ENCODE data around the gene TUBA1A.
"Not testable (repeated sequence)": the region's sequence is repeated elsewhere in the genome, so short reads cannot be mapped to it uniquely, and the experiment has no call there.

Gene TUBA1A

GRCh38 chr12:49188916-49189367 lies at the start of gene TUBA1A:
Gene TUBA1A (minus strand): TSS chr12:49189080. CDS start chr12:49188979, 101 bp downstream.
- in situ Hi-C loops (cut with MboI; ENCODE audit: low sequenced_read_pairs) = no loop called here

- in situ Hi-C loops (cut with MboI; ENCODE audit: low sequenced_read_pairs) = loop anchor here (25.0 kb wide), 1 partner anchor 174 kb away; the partner anchor contains the start of genes KMT2D and RHEBL1
Measured at GRCh38 chr12:49236423-49236822, 47.5 kb upstream of the TUBA1A start.

GRCh38 chr12:49233842-49234526 lies 45.1 kb upstream of the TUBA1A start:
- in situ Hi-C loops (cut with MboI; ENCODE audit: low sequenced_read_pairs) = loop anchor here (25.0 kb wide), 1 partner anchor 172 kb away; the partner anchor contains the start of genes KMT2D and RHEBL1

GRCh38 chr12:49232940-49233841 lies 44.3 kb upstream of the TUBA1A start:
- in situ Hi-C loops (cut with MboI; ENCODE audit: low sequenced_read_pairs) = loop anchor here (25.0 kb wide), 1 partner anchor 171 kb away; the partner anchor contains the start of genes KMT2D and RHEBL1

- in situ Hi-C loops (cut with MboI; ENCODE audit: low sequenced_read_pairs) = loop anchor here (25.0 kb wide), 1 partner anchor 170 kb away; the partner anchor contains the start of genes KMT2D and RHEBL1
Measured at GRCh38 chr12:49231878-49232655, 43.2 kb upstream of the TUBA1A start.

- in situ Hi-C loops (cut with MboI; ENCODE audit: low sequenced_read_pairs) = loop anchor here (25.0 kb wide), 1 partner anchor 168 kb away; the partner anchor contains the start of genes KMT2D and RHEBL1
Measured at GRCh38 chr12:49230805-49231194, 41.9 kb upstream of the TUBA1A start.

GRCh38 chr12:49230176-49230804 lies 41.4 kb upstream of the TUBA1A start:
- in situ Hi-C loops (cut with MboI; ENCODE audit: low sequenced_read_pairs) = loop anchor here (25.0 kb wide), 1 partner anchor 168 kb away; the partner anchor contains the start of genes KMT2D and RHEBL1

- in situ Hi-C loops (cut with MboI; ENCODE audit: low sequenced_read_pairs) = loop anchor here (25.0 kb wide), 1 partner anchor 166 kb away; the partner anchor contains the start of genes KMT2D and RHEBL1
Measured at GRCh38 chr12:49228653-49229052, 39.8 kb upstream of the TUBA1A start.

GRCh38 chr12:49227713-49228112 lies 38.8 kb upstream of the TUBA1A start:
- in situ Hi-C loops (cut with MboI; ENCODE audit: low sequenced_read_pairs) = loop anchor here (25.0 kb wide), 1 partner anchor 165 kb away; the partner anchor contains the start of genes KMT2D and RHEBL1

GRCh38 chr12:49225576-49226166 lies 36.8 kb upstream of the TUBA1A start:
- in situ Hi-C loops (cut with MboI; ENCODE audit: low sequenced_read_pairs) = loop anchor here (25.0 kb wide), 1 partner anchor 163 kb away; the partner anchor contains the start of genes KMT2D and RHEBL1

- in situ Hi-C loops (cut with MboI; ENCODE audit: low sequenced_read_pairs) = no loop called here
Measured at GRCh38 chr12:49223590-49224369, 34.9 kb upstream of the TUBA1A start.

GRCh38 chr12:49223122-49223521 lies 34.2 kb upstream of the TUBA1A start:
- in situ Hi-C loops (cut with MboI; ENCODE audit: low sequenced_read_pairs) = no loop called here

- in situ Hi-C loops (cut with MboI; ENCODE audit: low sequenced_read_pairs) = no loop called here
Measured at GRCh38 chr12:49220972-49221371, 32.1 kb upstream of the TUBA1A start.

- in situ Hi-C loops (cut with MboI; ENCODE audit: low sequenced_read_pairs) = no loop called here
Measured at GRCh38 chr12:49219417-49220026, 30.6 kb upstream of the TUBA1A start.

- in situ Hi-C loops (cut with MboI; ENCODE audit: low sequenced_read_pairs) = no loop called here
Measured at GRCh38 chr12:49212572-49212971, 23.7 kb upstream of the TUBA1A start.

- in situ Hi-C loops (cut with MboI; ENCODE audit: low sequenced_read_pairs) = not testable (repeated sequence)
Measured at GRCh38 chr12:49210703-49211102, 21.8 kb upstream of the TUBA1A start.

- in situ Hi-C loops (cut with MboI; ENCODE audit: low sequenced_read_pairs) = no loop called here
Measured at GRCh38 chr12:49208676-49209075, 19.8 kb upstream of the TUBA1A start.

- in situ Hi-C loops (cut with MboI; ENCODE audit: low sequenced_read_pairs) = no loop called here
Measured at GRCh38 chr12:49208146-49208545, 19.3 kb upstream of the TUBA1A start.

All from HL-60/S4 treated with phorbol 12-myristate 13-acetate at 8.2 ng/mL for 4 days and 3 days (cell line).